CD4-positive, alpha-beta T cell (primary cell): Measurements from ENCODE around the gene CDC42EP3. TPM values are rescaled to one million over a fixed set of nuclear protein-coding genes. Genes with fewer than 3 reads are reported as not detected.

Experiments
- ATAC-seq: fragments of 200-7000 bp; cut with Tn5 transposase; one replicate; pipeline ENCODE4 v1.10.0; 2022; ENCODE audit warnings: mild to moderate bottlenecking; ENCODE audit not compliant: poor library complexity
- CTCF ChIA-PET: fragments of 350-600 bp; sonication (Branson Sonifier 250); formaldehyde crosslinking; loops from one replicate; lab custom pipeline; 2021; ENCODE audit warnings: antibody characterized with exemption, inconsistent platforms; lab: Charles Lee
- POLR2A ChIA-PET: fragments of 350-600 bp; sonication (Branson Sonifier 250); formaldehyde crosslinking; loops from one replicate; lab custom pipeline; 2021; ENCODE audit warnings: antibody characterized with exemption, inconsistent platforms; lab: Charles Lee
- DNase-seq, 14 experiments: peaks; one replicate each; pipeline ENCODE4 v3.0.0-alpha.2; 2013 to 2020; ENCODE audit warnings: mixed read lengths in 2 of 14
- H3K27ac ChIP-seq, 2 donors: one replicate each; pipeline versions ENCODE4 v1.5.1 to v1.7.0; 2013; ENCODE audit warnings: low read length in 2 of 2, low read depth in 1 of 2, mild to moderate bottlenecking in 1 of 2
- H3K27me3 ChIP-seq, 2 experiments: 1 replicate in 1 of 2; 2 replicates in 1 of 2; pipeline versions ENCODE4 v1.6.1 to v1.7.0; 2013; ENCODE audit warnings: low read length in 2 of 2, control low read depth in 1 of 2, mild to moderate bottlenecking in 1 of 2, moderate library complexity in 1 of 2; ENCODE audit not compliant: insufficient read depth in 2 of 2, control insufficient read depth in 1 of 2
- H3K36me3 ChIP-seq: one replicate; pipeline ENCODE4 v1.6.1; 2013; ENCODE audit warnings: low read length, control low read depth; ENCODE audit not compliant: insufficient read depth
- H3K4me1 ChIP-seq: one replicate; pipeline ENCODE4 v1.6.1; 2013; ENCODE audit warnings: low read length, control low read depth; ENCODE audit not compliant: insufficient read depth
- H3K4me3 ChIP-seq: one replicate; pipeline ENCODE4 v1.5.1; 2013; ENCODE audit warnings: mild to moderate bottlenecking, low read length, moderate library complexity
- H3K9me3 ChIP-seq, 2 experiments: 1 replicate in 1 of 2; 2 replicates in 1 of 2; pipeline versions ENCODE4 v1.6.1 to v1.7.0; 2013; ENCODE audit warnings: low read length in 2 of 2, mild to moderate bottlenecking in 2 of 2, control low read depth in 1 of 2, moderate library complexity in 1 of 2; ENCODE audit not compliant: control insufficient read depth in 1 of 2, insufficient read depth in 1 of 2
- H3K27ac Mint-ChIP-seq: one replicate; pipeline ENCODE4 v1.8.0; 2020; ENCODE audit warnings: mixed read lengths
- H3K27me3 Mint-ChIP-seq: one replicate; pipeline ENCODE4 v1.8.0; 2021; ENCODE audit warnings: mixed read lengths
- H3K36me3 Mint-ChIP-seq: one replicate; pipeline ENCODE4 v1.8.0; 2021; ENCODE audit warnings: low read depth, mixed read lengths
- H3K4me1 Mint-ChIP-seq: one replicate; pipeline ENCODE4 v1.8.0; 2021; ENCODE audit warnings: low read depth, mixed read lengths
- H3K4me3 Mint-ChIP-seq: one replicate; pipeline ENCODE4 v1.8.0; 2020; ENCODE audit warnings: mild to moderate bottlenecking, mixed read lengths
- H3K9me3 Mint-ChIP-seq: one replicate; pipeline ENCODE4 v1.8.0; 2020; ENCODE audit warnings: mixed read lengths
- CTCF ChIP-seq: fragments of 200-600 bp; IDR thresholded peaks from one replicate; pipeline ENCODE4 v1.8.0; 2022; ENCODE audit warnings: antibody characterized with exemption, mild to moderate bottlenecking
- intact Hi-C, 2 experiments: fragments of 100-400 bp; cut with DNase I in 1 of 2; cut with micrococcal nuclease in 1 of 2; formaldehyde crosslinking; loops; one replicate each; pipeline versions ENCODE4 v1.15.1 to v1.9.0; 2023 to 2025; cut with DNase I, micrococcal nuclease
- total RNA-seq, 174 experiments: library from RNA in 2 of 174; stranded (reverse) in 2 of 174; gene quantifications; one replicate each; pipeline ENCODE4 v1.2.3 and lab custom pipeline; 2021 to 2026

CDC42EP3 gene
- total RNA-seq, 2 experiments from 2014 or later = 20.6 to 24.1 TPM

GRCh38 chr2:37707393-37707792 is 36.0 kb upstream of the CDC42EP3 start:
- Histone ChIP-seq H3K27ac (no peak overlapping the region), H3K36me3 (no peaks in the 10 kb centered on the region), H3K9me3 (no peaks in the 10 kb centered on the region), H3K27me3 (no peaks in the 10 kb centered on the region), H3K4me3 (no peak overlapping the region), H3K4me1 (peaks cover 15% of the 10 kb centered on the region)
- Mint-ChIP-seq H3K4me3 (no peak overlapping the region), H3K4me1 (peaks cover 49% of the 10 kb centered on the region), H3K9me3 (no peaks in the 10 kb centered on the region), H3K36me3 (no peaks in the 10 kb centered on the region), H3K27ac (no peak overlapping the region), H3K27me3 (no peaks in the 10 kb centered on the region)
- ChIA-PET CTCF (no interaction called here), POLR2A (no interaction called here)
- no peak for TF ChIP-seq CTCF
- intact Hi-C loops = no loop called here
- ATAC-seq (no peak), DNase-seq (no peak)

- Histone ChIP-seq H3K4me3 (no peak overlapping the region), H3K27me3 (no peaks in the 10 kb centered on the region), H3K9me3 (no peaks in the 10 kb centered on the region), H3K36me3 (no peaks in the 10 kb centered on the region), H3K4me1 (peaks cover 12% of the 10 kb centered on the region), H3K27ac (no peak overlapping the region)
- Mint-ChIP-seq H3K4me1 (peaks cover 42% of the 10 kb centered on the region), H3K27me3 (no peaks in the 10 kb centered on the region), H3K9me3 (no peaks in the 10 kb centered on the region), H3K4me3 (no peak overlapping the region), H3K36me3 (no peaks in the 10 kb centered on the region), H3K27ac (no peak overlapping the region)
- ChIA-PET POLR2A (no interaction called here), CTCF (no interaction called here)
- no peak for TF ChIP-seq CTCF
- ATAC-seq = no peak
- DNase-seq = no peak
- intact Hi-C loops = no loop called here
Measured at GRCh38 chr2:37706334-37707183, 35.1 kb upstream of the CDC42EP3 start.

GRCh38 chr2:37705191-37705590 is 33.7 kb upstream of the CDC42EP3 start:
- TF ChIP-seq CTCF = no peak
- no peak overlapping the region for H3K27ac Mint-ChIP-seq
- H3K9me3 Mint-ChIP-seq = no peaks in the 10 kb centered on the region
- Histone ChIP-seq H3K4me3 (no peak overlapping the region), H3K27me3 (no peaks in the 10 kb centered on the region), H3K36me3 (no peaks in the 10 kb centered on the region), H3K9me3 (no peaks in the 10 kb centered on the region), H3K4me1 (peaks cover 4% of the 10 kb centered on the region), H3K27ac (no peak overlapping the region)
- intact Hi-C loops = no loop called here
- H3K4me1 Mint-ChIP-seq = peaks cover 28% of the 10 kb centered on the region
- H3K36me3 Mint-ChIP-seq = no peaks in the 10 kb centered on the region
- ChIA-PET POLR2A (no interaction called here), CTCF (no interaction called here)
- DNase-seq (no peak), ATAC-seq (no peak)
- H3K27me3 Mint-ChIP-seq = no peaks in the 10 kb centered on the region
- H3K4me3 Mint-ChIP-seq = no peak overlapping the region
